ENCODE measurements around the gene ORC6. TPM values are rescaled to one million over a fixed set of nuclear protein-coding genes. Genes with fewer than 3 reads are reported as not detected.

The ORC6 gene
- total and polyA plus RNA-seq, 9 of the 15 experiments (the other 6 are each of a cell fraction or from before 2014, with no cell fraction given) = 18.7 to 71.4 (median 47.0) TPM

GRCh38 chr16:46688654-46689364 lies 650 bp upstream of the ORC6 start, which contains the start of gene VPS35 (continued):
- peak; percentile 39 to 42; a peak in 1 of 4 replicates for TF ChIP-seq FOXK2 (conservative IDR thresholded peaks at IDR 0.05 in 1 of 2, IDR thresholded peaks at IDR 0.05 in 1 of 2; ENCODE audit: low read depth in 2 of 2)
- no peak; the same call in 1 of the 2 replicates for TF ChIP-seq ARID3B (CRISPR knock-in tag; IDR thresholded peaks at IDR 0.05; ENCODE audit: borderline replicate concordance)
- no peak for TF ChIP-seq PCBP2 (IDR thresholded peaks at IDR 0.05; ENCODE audit: low read depth, low read length, poor library complexity, severe bottlenecking)
- peak; percentile 54 for TF ChIP-seq HMGN3 (IDR thresholded peaks at IDR 0.05; ENCODE audit: borderline replicate concordance, extremely low read depth, insufficient read length, low read depth, low read length)
- TF ChIP-seq ZNF274 (IDR thresholded peaks at IDR 0.05; ENCODE audit: borderline replicate concordance, low read depth, low read length) = no peak
- TF ChIP-seq ARID1B (IDR thresholded peaks at IDR 0.05) = no peak
- peak; percentile 37; the same call in 1 of the 2 replicates for TF ChIP-seq L3MBTL2 (IDR thresholded peaks at IDR 0.05)
- TF ChIP-seq USF2 (CRISPR knock-in tag; IDR thresholded peaks at IDR 0.05) = peak; percentile 97
- TF ChIP-seq REST (IDR thresholded peaks at IDR 0.05; ENCODE audit: borderline replicate concordance) = peak; percentile 61
- TF ChIP-seq REST (CRISPR knock-in tag; IDR thresholded peaks at IDR 0.05; ENCODE audit: low read depth) = no peak; the same call in 1 of the 2 replicates
- no peak for TF ChIP-seq JUNB (CRISPR knock-in tag; conservative IDR thresholded peaks at IDR 0.05)
- TF ChIP-seq ATF7 (IDR thresholded peaks at IDR 0.05) = 0 out of 2 replicates have a peak, but pooled peaks have one; percentile 38
- no peak for TF ChIP-seq CBX2 (IDR thresholded peaks at IDR 0.05; ENCODE audit: insufficient read depth, low read length, poor library complexity, severe bottlenecking)
- no peak for TF ChIP-seq MCM7 (IDR thresholded peaks at IDR 0.05)
- TF ChIP-seq ETS1 (conservative IDR thresholded peaks at IDR 0.05; ENCODE audit: control insufficient read depth, low read depth, low read length) = peak; percentile 58
